GM12878 (cell line): ENCODE data around the gene RFX3. TPM values are rescaled to one million over a fixed set of nuclear protein-coding genes. Genes with fewer than 3 reads are reported as not detected.

Experiments
- LARP7 ChIP-seq: fragments of 450-650 bp; IDR thresholded peaks from 2 replicates; pipeline ENCODE4 v1.6.1; 2017; ENCODE audit warnings: mild to moderate bottlenecking
- POLR2AphosphoS5 ChIP-seq: IDR thresholded peaks from 2 replicates; pipeline ENCODE4 v1.6.1; 2011; ENCODE audit warnings: mild to moderate bottlenecking, low read length, inconsistent platforms
- SIN3A ChIP-seq: IDR thresholded peaks from 2 replicates; pipeline ENCODE4 v1.6.1; 2012; ENCODE audit warnings: low read depth, low read length, improper control_type of control experiment
- SMARCA5 ChIP-seq: fragments of 450-650 bp; IDR thresholded peaks from 2 replicates; pipeline ENCODE4 v1.6.1; 2017; ENCODE audit warnings: mild to moderate bottlenecking
- TBL1XR1 ChIP-seq: IDR thresholded peaks from 2 replicates; pipeline ENCODE4 v1.6.1; 2012; ENCODE audit warnings: low read depth, low read length, improper control_type of control experiment
- polyA plus RNA-seq, 11 experiments: library from polyadenylated mRNA; depleted of rRNA in 4 of 11; unstranded in 6 of 11; stranded (reverse) in 5 of 11; fragments of >200 nt; fragmentation: Nextera tagmentation in 4 of 11; fragmentation: Illumina TruSeq in 1 of 11; extraction: Ambion mirVana in 4 of 11; extraction: Trizol in 1 of 11; gene quantifications; 1 replicate in 1 of 11; 2 replicates in 10 of 11; pipeline versions ENCODE4 v1.2.1 to v1.2.3, GENCODE V29; 2011 to 2016; ENCODE audit warnings: inconsistent platforms in 2 of 11, missing spikeins in 2 of 11, low read depth in 1 of 11
- total RNA-seq, 4 experiments: library from RNA; depleted of rRNA in 3 of 4; stranded (reverse); fragments of >200 nt in 3 of 4; fragmentation: Illumina TruSeq in 1 of 4; extraction: Trizol in 1 of 4; gene quantifications; 2 replicates each; pipeline versions ENCODE4 v1.2.1 to v1.2.3, GENCODE V29; 2013 to 2021
- TF ChIP-seq, protein P1 (sequence below): fragments of 150-350 bp; IDR thresholded peaks from 2 replicates; pipeline ENCODE4 v1.6.1; 2014; ENCODE audit warnings: mild to moderate bottlenecking, low read depth, low read length
- TF ChIP-seq, protein P2 (sequence below): fragments of 450-650 bp; IDR thresholded peaks from 2 replicates; pipeline ENCODE4 v1.6.1; 2016; ENCODE audit warnings: mild to moderate bottlenecking

The RFX3 gene
- total and polyA plus RNA-seq, 10 of the 15 experiments (the other 5 are each of a cell fraction or from before 2014, with no cell fraction given), result 1.2 to 26.4 (median 6.7) TPM

DNA sequence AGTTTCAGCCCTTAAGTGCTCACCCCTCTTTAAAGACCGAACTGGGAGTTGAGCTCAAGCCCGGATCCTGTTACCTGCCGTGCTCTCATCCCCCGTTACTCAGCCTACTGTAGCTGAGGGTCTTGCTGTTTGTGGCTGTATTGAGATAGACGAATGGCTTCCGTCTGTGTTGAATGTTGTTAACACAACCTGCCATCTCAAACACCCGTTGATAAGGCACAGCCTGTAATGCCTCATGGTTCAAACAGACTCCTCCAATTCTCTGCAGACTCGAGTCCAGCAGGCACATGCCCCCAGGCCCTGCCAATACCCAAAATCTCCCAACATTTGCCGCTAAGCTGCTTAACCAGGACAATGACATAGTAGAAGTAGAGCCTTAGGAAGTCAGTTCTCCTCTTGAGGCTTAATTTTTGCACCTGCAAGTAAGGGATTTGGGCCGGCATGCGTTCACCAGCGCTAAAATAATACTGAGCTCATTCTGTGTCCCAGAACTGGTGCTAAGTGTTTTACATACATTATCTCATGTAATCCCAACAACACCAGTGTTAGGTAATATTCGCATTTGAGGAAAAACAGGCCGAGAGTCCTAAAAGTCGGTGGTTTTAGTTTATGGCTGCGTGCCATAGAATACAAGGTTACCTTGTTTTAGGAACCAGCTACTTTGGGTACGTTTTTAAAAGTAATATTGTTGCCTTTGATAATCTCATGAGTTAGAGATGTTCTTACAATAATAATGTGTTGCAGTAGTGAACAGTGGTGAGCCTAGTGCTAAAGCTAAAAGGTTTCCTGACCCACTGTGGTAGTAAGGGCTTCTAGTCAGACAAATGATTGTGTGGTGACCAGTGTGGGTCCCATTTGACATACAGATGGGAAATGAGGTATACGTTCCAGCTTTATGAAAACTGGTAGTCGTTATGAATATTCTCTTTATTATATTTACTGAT, 1.5 kb upstream of the RFX3 start (continued):
- TF ChIP-seq, protein P1, sequence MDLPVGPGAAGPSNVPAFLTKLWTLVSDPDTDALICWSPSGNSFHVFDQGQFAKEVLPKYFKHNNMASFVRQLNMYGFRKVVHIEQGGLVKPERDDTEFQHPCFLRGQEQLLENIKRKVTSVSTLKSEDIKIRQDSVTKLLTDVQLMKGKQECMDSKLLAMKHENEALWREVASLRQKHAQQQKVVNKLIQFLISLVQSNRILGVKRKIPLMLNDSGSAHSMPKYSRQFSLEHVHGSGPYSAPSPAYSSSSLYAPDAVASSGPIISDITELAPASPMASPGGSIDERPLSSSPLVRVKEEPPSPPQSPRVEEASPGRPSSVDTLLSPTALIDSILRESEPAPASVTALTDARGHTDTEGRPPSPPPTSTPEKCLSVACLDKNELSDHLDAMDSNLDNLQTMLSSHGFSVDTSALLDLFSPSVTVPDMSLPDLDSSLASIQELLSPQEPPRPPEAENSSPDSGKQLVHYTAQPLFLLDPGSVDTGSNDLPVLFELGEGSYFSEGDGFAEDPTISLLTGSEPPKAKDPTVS, result no peak
- TF ChIP-seq, protein P2, sequence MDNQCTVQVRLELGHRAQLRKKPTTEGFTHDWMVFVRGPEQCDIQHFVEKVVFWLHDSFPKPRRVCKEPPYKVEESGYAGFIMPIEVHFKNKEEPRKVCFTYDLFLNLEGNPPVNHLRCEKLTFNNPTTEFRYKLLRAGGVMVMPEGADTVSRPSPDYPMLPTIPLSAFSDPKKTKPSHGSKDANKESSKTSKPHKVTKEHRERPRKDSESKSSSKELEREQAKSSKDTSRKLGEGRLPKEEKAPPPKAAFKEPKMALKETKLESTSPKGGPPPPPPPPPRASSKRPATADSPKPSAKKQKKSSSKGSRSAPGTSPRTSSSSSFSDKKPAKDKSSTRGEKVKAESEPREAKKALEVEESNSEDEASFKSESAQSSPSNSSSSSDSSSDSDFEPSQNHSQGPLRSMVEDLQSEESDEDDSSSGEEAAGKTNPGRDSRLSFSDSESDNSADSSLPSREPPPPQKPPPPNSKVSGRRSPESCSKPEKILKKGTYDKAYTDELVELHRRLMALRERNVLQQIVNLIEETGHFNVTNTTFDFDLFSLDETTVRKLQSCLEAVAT, result peak; percentile 63; the same call in 1 of the 2 replicates
- TF ChIP-seq TBL1XR1 (no peak), SIN3A (peak; percentile 25; the same call in 1 of the 2 replicates), POLR2AphosphoS5 (peak; percentile 69), LARP7 (no peak), SMARCA5 (no peak)
